Fibroblast of skin of right biceps (primary cell): ENCODE results near the gene MARVELD2.

Experiments
- DNase-seq: peaks from one replicate; pipeline ENCODE4 v3.0.0-alpha.2; 2013

Gene MARVELD2

GRCh38 chr5:69493396-69494133, 78.6 kb downstream of the MARVELD2 start:
- no peak for DNase-seq
